Measurements from ENCODE around the gene TBKBP1. TPM values are rescaled to one million over a fixed set of nuclear protein-coding genes. Genes with fewer than 3 reads are reported as not detected.

Gene TBKBP1
- total RNA-seq, 1 donor from 2014 or later: 18.3 TPM

DNA sequence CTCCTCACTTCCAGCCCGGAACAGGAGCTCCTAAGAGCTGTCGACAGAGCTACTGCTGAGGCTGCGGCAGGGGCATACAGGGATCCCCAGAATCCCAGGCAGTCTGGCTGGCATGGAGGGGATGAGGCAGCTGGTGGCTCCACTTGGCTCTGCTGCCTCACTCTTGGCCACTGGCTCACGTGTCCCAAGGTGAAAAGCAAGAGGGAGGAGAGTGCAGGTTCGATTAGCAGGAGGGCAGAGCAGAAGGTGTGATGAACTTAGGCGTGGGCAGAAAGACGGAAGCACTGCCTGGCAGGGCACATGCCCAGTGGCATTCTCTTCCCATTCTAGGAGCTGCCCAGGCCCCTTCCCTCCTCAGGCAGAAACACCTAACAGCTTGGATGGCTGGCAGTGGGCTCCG is 27.8 kb downstream of the TBKBP1 start:
- Histone ChIP-seq H3K27me3 (peaks cover 16% of the 10 kb centered on the region), H3K27ac (no peak overlapping the region)
- intact Hi-C loops (cut with DNase I): no loop called here

DNA sequence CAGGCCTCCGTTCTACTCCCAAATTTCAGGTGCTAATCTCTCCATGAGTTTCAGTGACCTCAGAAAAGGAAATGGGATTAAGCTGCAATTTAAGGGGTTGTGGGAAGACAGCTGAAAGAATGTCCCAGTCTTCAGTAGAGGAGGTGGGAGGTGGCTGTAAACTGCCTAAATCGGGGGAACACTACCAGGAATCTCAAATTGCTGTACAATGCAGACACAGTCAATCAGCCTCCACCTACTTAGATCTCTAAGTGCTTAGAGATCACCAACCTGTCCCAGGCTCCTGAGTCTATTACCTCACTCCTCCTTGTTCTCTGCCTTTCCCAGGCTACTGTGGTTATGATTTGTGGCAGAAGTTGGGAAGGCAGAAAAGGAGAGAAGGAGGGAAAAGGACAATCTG is 30.7 kb downstream of the TBKBP1 start:
- no peak overlapping the region for H3K27ac ChIP-seq
- DNase-seq (ENCODE audit: low spot score in 2 of 2): no peak
- TF ChIP-seq, protein P1, sequence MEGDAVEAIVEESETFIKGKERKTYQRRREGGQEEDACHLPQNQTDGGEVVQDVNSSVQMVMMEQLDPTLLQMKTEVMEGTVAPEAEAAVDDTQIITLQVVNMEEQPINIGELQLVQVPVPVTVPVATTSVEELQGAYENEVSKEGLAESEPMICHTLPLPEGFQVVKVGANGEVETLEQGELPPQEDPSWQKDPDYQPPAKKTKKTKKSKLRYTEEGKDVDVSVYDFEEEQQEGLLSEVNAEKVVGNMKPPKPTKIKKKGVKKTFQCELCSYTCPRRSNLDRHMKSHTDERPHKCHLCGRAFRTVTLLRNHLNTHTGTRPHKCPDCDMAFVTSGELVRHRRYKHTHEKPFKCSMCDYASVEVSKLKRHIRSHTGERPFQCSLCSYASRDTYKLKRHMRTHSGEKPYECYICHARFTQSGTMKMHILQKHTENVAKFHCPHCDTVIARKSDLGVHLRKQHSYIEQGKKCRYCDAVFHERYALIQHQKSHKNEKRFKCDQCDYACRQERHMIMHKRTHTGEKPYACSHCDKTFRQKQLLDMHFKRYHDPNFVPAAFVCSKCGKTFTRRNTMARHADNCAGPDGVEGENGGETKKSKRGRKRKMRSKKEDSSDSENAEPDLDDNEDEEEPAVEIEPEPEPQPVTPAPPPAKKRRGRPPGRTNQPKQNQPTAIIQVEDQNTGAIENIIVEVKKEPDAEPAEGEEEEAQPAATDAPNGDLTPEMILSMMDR (IDR thresholded peaks at IDR 0.05): no peak
- intact Hi-C loops (cut with DNase I): no loop called here
- no peaks in the 10 kb centered on the region for H3K4me1 ChIP-seq
- peaks cover 16% of the 10 kb centered on the region for H3K27me3 ChIP-seq
- no peak overlapping the region for H3K4me3 ChIP-seq
- H3K36me3 ChIP-seq: no peaks in the 10 kb centered on the region
- H3K9me3 ChIP-seq: no peaks in the 10 kb centered on the region

More for the DNA sequence above, 27.8 kb downstream of the TBKBP1 start:
- Histone ChIP-seq H3K36me3 (no peaks in the 10 kb centered on the region), H3K4me3 (no peak overlapping the region), H3K4me1 (no peaks in the 10 kb centered on the region), H3K9me3 (no peaks in the 10 kb centered on the region)
- TF ChIP-seq, protein P1 (IDR thresholded peaks at IDR 0.05): no peak
- no peak for DNase-seq (ENCODE audit: low spot score in 2 of 2)

DNA sequence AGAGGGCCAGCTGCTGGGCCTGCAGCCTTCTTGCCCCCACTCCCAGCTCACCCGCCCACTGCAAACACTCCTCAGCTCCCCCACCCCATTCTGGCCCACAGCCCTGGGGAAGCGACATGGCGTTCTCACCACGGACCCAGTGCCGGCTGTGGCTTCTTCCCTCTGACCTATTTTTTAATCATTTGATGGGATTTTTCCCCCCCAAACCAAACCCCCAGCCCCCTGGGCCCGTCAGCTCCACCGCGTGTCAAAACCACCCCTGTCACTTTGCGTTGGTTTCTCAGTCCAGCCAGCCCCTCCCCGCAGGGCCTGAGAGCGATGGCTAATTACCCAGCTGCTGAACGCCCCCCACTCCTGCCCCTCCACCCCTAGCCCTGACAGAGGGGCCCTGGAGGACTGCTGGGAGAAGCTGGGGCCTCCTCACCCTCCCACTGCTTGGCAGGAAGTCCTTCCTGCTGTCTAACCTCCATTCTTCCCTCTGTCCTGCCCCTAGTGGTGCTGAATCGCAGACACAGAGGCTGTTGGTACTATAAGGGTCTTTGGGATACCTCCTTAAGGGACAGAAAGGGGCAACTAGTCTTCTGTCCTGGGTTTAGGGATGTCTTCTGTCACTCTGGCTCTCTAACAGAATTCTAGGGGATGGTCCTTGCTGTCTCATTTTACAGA is 31.6 kb downstream of the TBKBP1 start:
- TF ChIP-seq, protein P1 (IDR thresholded peaks at IDR 0.05): no peak
- no peak overlapping the region for H3K27ac ChIP-seq

GRCh38 chr17:47726796-47727703 is 33.1 kb downstream of the TBKBP1 start:
- no peak for DNase-seq (ENCODE audit: low spot score in 2 of 2)
- Histone ChIP-seq H3K9me3 (no peaks in the 10 kb centered on the region), H3K27me3 (peaks cover 8% of the 10 kb centered on the region), H3K27ac (no peak overlapping the region), H3K4me3 (no peak overlapping the region), H3K4me1 (no peaks in the 10 kb centered on the region), H3K36me3 (no peaks in the 10 kb centered on the region)
- TF ChIP-seq, protein P1 (IDR thresholded peaks at IDR 0.05): no peak
- intact Hi-C loops (cut with DNase I): no loop called here

More for the DNA sequence above, 31.6 kb downstream of the TBKBP1 start:
- no peak for DNase-seq (ENCODE audit: low spot score in 2 of 2)
- no peaks in the 10 kb centered on the region for H3K36me3 ChIP-seq
- peaks cover 16% of the 10 kb centered on the region for H3K27me3 ChIP-seq
- no peaks in the 10 kb centered on the region for H3K4me1 ChIP-seq
- H3K4me3 ChIP-seq: no peak overlapping the region
- H3K9me3 ChIP-seq: no peaks in the 10 kb centered on the region
- intact Hi-C loops (cut with DNase I): no loop called here

DNA sequence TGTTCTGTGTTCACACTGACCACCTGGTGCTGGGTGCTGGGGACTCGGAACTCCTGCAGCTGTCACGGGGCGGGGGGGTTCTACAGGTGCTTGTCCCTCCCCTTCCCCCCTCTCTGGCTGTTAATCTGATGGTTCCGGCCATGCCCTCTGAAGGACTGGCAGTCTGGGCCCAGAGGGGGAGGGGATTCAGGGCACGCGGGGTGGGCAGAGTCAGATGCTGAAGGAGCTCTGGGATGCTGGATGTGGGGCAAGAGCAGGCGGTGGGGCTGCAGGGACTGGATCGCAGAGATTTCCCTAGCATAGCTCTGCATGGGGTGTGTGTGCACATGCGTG is 33.7 kb downstream of the TBKBP1 start:
- Histone ChIP-seq H3K9me3 (no peaks in the 10 kb centered on the region), H3K27ac (no peak overlapping the region), H3K36me3 (no peaks in the 10 kb centered on the region), H3K4me3 (no peak overlapping the region), H3K4me1 (no peaks in the 10 kb centered on the region), H3K27me3 (peaks cover 11% of the 10 kb centered on the region)
- no peak for DNase-seq (ENCODE audit: low spot score in 2 of 2)
- intact Hi-C loops (cut with DNase I): no loop called here
- TF ChIP-seq, protein P1 (IDR thresholded peaks at IDR 0.05): no peak

Data from ascending aorta (tissue), 2 donors.